ENCODE data around the gene ME1.

DNA sequence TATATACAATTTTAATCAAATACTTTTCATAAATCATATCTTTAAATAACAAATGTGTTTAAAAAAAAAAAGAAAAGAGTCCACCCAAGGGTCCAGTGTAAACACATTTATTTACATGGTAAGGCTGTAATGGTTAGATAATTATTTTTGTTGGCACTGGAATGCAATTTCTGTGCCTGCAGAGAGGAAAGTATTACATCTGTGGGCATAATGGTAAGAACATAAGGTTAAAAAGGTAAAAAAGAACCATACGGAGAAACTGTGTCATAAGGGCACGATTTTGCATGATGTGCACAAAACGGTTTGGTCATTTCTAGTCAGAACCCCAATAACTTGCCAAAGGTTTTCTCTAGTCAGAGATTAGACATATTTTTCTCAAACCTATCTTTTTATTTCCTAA, 183.4 kb downstream of the ME1 start:
- TF ChIP-seq ASH2L (IDR thresholded peaks at IDR 0.05; ENCODE audit: insufficient read length, low read depth, low read length) (no peak), HNRNPUL1 (IDR thresholded peaks at IDR 0.05; ENCODE audit: low read depth, low read length) (no peak), JUND (CRISPR knock-in tag; IDR thresholded peaks at IDR 0.05) (no peak), ZNF747 (CRISPR knock-in tag; IDR thresholded peaks at IDR 0.05; ENCODE audit: borderline replicate concordance) (no peak), MAZ (IDR thresholded peaks at IDR 0.05; ENCODE audit: borderline replicate concordance, low read depth, low read length) (no peak), MAZ (CRISPR knock-in tag; IDR thresholded peaks at IDR 0.05; ENCODE audit: low read depth) (no peak), SP2 (CRISPR knock-in tag; IDR thresholded peaks at IDR 0.05) (no peak)
- TF ChIP-seq, protein P1, sequence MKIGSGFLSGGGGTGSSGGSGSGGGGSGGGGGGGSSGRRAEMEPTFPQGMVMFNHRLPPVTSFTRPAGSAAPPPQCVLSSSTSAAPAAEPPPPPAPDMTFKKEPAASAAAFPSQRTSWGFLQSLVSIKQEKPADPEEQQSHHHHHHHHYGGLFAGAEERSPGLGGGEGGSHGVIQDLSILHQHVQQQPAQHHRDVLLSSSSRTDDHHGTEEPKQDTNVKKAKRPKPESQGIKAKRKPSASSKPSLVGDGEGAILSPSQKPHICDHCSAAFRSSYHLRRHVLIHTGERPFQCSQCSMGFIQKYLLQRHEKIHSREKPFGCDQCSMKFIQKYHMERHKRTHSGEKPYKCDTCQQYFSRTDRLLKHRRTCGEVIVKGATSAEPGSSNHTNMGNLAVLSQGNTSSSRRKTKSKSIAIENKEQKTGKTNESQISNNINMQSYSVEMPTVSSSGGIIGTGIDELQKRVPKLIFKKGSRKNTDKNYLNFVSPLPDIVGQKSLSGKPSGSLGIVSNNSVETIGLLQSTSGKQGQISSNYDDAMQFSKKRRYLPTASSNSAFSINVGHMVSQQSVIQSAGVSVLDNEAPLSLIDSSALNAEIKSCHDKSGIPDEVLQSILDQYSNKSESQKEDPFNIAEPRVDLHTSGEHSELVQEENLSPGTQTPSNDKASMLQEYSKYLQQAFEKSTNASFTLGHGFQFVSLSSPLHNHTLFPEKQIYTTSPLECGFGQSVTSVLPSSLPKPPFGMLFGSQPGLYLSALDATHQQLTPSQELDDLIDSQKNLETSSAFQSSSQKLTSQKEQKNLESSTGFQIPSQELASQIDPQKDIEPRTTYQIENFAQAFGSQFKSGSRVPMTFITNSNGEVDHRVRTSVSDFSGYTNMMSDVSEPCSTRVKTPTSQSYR (CRISPR knock-in tag; IDR thresholded peaks at IDR 0.05; ENCODE audit: borderline replicate concordance), result no peak
- TF ChIP-seq, protein P2, sequence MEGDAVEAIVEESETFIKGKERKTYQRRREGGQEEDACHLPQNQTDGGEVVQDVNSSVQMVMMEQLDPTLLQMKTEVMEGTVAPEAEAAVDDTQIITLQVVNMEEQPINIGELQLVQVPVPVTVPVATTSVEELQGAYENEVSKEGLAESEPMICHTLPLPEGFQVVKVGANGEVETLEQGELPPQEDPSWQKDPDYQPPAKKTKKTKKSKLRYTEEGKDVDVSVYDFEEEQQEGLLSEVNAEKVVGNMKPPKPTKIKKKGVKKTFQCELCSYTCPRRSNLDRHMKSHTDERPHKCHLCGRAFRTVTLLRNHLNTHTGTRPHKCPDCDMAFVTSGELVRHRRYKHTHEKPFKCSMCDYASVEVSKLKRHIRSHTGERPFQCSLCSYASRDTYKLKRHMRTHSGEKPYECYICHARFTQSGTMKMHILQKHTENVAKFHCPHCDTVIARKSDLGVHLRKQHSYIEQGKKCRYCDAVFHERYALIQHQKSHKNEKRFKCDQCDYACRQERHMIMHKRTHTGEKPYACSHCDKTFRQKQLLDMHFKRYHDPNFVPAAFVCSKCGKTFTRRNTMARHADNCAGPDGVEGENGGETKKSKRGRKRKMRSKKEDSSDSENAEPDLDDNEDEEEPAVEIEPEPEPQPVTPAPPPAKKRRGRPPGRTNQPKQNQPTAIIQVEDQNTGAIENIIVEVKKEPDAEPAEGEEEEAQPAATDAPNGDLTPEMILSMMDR (CRISPR knock-in tag; IDR thresholded peaks at IDR 0.05), result no peak
